ENCODE measurements around the gene KLF15.

The KLF15 gene

DNA sequence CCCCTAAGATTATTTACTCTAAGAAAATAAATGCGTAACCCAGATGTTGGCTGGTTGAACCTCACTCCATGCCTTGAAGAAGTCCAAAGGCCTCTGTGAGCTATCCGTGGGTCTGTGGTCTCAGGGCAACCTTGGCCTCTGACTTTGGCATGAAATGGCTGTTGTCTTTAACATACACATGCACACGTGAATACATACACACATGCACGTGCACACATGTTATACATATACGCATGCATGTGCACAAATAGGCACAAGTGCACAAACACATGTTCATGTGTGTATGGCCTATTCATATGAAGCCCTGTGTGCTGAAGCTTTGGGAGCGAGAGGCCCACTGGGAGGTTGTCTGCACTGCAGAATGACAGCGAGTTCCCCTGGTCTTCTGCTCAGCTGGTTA lies 50.8 kb downstream of the KLF15 start:
- no peak for DNase-seq (ENCODE audit: low read depth)

DNA sequence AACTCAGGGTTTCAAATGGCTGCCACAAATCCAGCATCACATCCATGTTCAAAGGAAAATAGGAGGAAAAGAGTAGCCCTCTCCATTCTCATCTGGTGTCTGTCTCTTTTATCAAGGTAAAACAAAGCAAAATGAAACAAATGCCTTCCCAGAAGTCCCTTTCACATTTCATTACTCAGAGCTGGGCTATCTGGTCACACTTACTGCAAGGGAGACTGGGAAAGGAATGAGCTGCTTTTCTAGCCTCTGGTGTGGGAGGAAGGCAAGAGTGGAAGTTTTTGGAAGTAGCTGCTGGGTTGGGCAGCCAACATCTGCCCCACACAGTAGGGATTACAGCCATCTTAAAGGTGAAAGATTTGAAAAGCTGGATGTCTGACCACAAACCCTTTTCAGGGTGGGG lies 51.8 kb downstream of the KLF15 start:
- no peak for DNase-seq (ENCODE audit: low read depth)

DNA sequence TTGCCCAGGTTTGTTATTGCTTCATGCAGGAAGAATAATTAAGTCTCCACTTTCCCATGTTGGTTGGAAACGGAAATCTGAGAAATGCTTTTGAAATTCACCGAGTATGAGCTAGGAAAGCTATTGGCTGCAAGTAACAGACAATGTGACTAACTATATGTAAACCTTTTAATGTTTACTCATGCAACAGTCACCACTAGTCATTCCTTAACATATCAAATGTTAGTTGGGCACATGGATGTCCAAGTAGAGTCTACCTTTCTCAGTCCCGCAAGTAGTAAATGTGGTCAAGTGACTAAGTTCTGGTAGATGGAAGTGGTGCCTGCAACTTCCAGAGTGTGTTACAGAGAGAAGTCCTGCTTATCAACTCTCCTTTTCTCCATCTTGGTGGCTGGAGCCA lies 52.5 kb downstream of the KLF15 start:
- DNase-seq (ENCODE audit: low read depth): no peak

DNA sequence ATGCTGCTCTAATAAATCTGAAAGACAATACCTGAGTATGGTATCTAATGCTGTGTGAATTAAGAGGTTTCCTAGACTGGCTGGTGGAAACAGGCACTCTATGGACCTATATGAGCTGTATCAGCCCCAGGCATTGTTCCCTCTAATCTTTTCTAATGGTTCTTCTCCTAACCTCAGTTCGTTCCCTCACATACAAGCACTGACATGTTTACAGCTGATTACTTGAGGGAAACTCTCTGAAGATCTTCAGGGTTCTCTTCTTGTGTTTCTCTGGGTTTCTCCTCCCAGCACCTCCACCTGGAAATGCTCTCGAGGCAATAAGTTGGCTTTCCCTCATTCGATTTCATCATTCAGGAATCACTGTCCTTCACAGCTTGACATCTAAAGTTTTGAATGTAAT lies 52.9 kb downstream of the KLF15 start:
- DNase-seq (ENCODE audit: low read depth): no peak

DNA sequence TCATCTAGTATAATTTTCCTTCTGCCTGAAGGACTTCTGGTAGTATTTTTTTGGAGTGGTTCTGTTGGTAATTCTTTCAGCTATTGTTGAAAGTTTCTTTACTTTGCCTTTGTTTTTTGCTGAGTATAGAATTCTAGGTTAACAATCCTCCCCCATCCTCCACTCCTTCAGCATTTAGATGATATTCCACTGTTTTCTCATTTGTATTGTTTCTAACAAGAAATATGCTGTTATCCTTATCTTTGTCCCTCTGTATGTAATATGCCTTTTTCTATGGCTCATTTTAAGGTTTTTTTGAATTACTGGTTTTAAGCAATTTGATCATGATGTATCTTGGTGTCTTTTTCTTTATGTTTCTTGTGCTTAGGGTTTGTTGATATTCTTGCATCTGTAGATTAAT lies 53.9 kb downstream of the KLF15 start:
- DNase-seq (ENCODE audit: low read depth): no peak

DNA sequence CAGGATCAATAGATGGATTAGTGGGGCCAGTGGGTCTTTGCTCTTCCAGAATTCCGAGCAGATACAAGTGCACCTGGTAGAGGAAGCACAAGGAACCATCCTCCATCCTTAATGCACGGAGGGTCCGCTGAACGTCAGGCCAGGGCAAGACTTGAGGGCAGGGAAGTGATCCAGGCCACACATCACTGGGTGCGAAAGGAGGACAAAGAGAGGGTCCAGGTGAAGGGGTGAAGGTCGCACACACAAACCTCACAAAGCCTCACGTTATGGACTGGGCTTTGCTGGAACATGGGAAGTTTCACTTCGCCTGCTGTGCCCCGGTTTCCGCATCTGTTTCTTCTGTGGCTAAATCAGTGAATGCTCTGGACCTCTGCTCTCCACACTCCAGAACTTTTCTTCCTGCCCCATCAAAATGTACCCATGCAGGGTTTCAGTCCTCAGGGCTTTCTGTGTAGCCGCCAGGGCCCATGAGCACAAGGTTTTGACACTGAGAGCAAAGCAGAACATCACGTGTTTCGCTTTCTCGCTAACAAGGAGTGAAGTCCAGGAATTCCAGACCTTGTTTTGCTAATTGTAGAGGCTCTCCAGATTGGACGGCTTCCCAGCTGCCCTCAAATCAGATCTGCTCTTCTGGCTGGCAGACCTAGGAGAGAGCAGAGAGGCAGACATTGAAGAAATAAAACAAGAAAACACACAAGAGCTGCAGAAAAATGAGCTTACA lies 56.3 kb downstream of the KLF15 start:
- DNase-seq (ENCODE audit: low read depth): no peak

DNA sequence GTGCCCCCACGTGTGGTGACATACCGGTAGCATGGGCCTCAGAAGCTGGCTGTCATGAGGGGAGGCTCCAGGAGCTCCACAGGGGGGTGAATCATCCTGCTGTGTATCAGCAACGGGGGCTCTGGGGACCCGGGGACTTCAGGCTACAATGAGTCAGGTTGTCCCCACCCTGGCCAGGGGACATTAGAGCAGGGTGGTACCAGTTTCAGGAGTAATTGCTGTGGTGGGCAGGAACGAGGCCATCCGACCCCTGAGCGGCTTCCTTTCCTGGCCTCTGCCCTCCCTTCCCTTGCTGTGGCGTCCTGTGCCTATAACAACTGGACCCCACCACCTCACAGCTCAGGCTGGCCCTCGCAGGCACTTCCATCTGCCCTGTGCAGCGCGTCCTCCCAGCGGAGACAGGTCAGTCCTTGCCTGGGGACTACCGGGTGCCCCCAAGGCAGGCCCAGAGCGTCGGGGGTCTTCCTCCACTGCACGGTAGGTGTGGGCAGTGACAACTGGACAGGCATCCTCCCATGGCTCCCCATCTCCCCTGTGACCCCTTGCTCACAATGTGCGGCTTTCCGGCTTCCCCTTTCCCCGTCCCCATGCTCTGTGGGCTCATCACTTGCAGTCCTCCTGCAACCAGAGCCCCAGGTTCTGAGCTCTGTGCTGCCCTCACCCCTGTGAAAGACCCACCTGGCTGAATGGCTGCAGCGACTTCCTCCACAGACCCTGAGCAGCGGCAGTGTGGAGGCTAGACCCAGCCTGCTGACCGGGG lies 57.0 kb downstream of the KLF15 start:
- DNase-seq (ENCODE audit: low read depth): no peak

DNA sequence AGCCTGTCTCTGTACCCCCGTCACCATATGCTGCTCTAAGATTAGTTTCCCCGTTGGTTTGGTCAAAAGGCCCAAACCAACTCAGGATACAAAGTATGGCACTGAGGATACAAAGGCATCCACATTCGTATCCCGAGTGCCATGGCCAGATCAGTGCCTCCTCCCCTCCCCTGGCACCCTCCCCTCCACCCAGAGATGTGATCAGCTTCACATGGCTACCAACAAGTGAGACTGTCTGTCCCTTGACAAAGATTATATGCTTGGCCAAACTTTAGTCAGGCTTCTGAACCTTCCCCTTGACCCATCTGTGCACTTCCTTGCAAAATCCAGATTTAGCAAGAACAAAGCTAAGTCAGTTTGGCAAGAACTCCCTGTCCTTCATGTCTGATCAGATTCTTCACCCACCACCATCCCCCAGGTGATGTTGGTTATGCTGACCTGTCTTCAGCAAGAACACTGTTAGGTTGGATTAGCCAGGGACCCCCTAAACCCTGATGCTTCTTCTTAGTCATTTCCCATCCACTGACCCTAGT lies 61.7 kb downstream of the KLF15 start:
- DNase-seq (ENCODE audit: low read depth): no peak

DNA sequence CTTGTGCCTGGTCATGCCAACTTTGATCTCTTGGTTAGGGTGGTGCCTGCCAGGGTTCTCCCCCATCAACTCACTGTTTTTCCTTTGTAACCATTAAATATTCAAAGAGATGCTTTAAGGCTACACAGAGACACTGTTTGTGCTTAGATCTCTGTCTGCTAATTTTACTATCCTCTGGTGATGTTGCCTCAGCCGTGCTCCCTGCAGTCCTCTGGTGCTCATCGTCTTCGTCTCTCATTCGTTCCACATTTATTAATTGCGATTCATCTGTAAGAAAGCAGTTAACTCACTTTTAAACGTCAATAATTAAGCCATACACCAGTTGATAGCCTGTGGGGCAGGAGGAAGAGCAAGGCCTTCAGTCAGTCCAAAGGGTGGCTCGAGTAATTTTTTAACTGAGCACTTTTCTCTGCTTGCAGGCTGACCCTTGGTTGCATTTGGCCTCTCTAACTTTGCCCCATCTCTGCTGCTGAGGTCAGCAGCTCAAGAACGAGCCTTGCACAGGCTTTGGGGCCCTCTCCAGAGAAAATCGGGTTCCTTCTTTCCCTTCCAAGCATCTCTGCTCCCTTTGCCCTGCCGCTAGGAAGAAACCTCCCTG lies 62.9 kb downstream of the KLF15 start:
- no peak for DNase-seq (ENCODE audit: low read depth)

DNA sequence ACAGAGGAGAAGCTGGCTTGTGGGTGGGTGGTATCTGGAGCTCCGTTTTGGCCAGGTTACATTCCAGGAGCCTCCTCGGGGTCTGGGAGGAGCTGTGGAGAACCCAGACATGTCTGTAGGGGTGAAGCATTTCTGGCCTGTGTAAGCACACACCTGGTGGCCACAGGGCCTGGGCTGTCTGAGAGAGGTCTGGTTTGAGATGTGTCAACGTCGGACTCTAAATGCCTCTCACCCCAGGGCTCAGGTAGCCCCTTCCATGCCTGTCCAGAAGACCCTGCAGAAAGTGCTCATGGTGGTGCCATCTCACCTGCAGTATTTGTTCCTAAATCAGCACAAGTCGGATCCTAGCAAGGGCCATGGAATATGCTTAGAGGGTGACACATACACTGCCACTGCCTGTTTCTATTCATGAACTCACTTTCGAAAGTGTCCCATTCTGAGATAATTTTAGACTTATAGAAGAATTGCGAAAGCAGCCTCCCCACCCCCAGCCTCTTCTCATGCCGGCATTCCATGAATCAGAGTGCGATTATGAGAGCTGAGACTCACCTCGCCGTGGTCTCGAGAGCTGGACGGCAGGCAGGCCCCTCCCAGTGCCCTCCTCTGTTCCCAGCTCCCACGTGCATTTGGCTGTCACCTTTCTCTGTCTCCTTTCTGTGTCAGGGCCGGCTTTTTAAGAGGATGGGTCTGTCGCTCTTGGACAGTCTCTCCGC lies 63.7 kb downstream of the KLF15 start:
- DNase-seq (ENCODE audit: low read depth): no peak
